CD14-positive monocyte (primary cell): ENCODE results near the gene FRAS1. TPM values are rescaled to one million over a fixed set of nuclear protein-coding genes. Genes with fewer than 3 reads are reported as not detected.

ENCODE experiments used
- DNase-seq, 3 donors: peaks; one replicate each; pipeline ENCODE4 v3.0.0-alpha.2; 2011 to 2022
- H2AFZ ChIP-seq: 2 replicates; pipeline ENCODE4 v1.6.0; 2012; ENCODE audit warnings: mild to moderate bottlenecking, low read depth, low read length, inconsistent platforms; ENCODE audit not compliant: insufficient read depth, poor library complexity, severe bottlenecking
- H3K27ac ChIP-seq, 2 donors: 1 replicate in 1 of 2; 2 replicates in 1 of 2; pipeline ENCODE4 v1.5.1; 2012 to 2013; ENCODE audit warnings: low read length in 2 of 2, control low read depth in 1 of 2, inconsistent platforms in 1 of 2, low read depth in 1 of 2, mild to moderate bottlenecking in 1 of 2
- H3K27me3 ChIP-seq, 2 donors: one replicate each; pipeline versions ENCODE4 v1.6.0 to v1.6.1; 2011 to 2013; ENCODE audit warnings: low read length in 2 of 2; ENCODE audit not compliant: control insufficient read depth in 2 of 2, insufficient read depth in 2 of 2
- H3K36me3 ChIP-seq, 2 donors: replicated peaks in 1 of 2; 1 replicate in 1 of 2; 2 replicates in 1 of 2; pipeline versions ENCODE4 v1.5.1 to v1.6.1; 2012 to 2013; ENCODE audit warnings: low read length in 2 of 2, control low read depth in 1 of 2, inconsistent platforms in 1 of 2, mild to moderate bottlenecking in 1 of 2; ENCODE audit not compliant: insufficient read depth in 2 of 2, control insufficient read depth in 1 of 2
- H3K4me1 ChIP-seq, 2 donors: 1 replicate in 1 of 2; 2 replicates in 1 of 2; pipeline versions ENCODE4 v1.5.1 to v1.6.1; 2012 to 2013; ENCODE audit warnings: low read length in 2 of 2, control low read depth in 1 of 2, inconsistent platforms in 1 of 2, mild to moderate bottlenecking in 1 of 2, moderate library complexity in 1 of 2; ENCODE audit not compliant: insufficient read depth in 2 of 2, control insufficient read depth in 1 of 2
- H3K4me2 ChIP-seq: replicated peaks from 2 replicates; pipeline ENCODE3; 2012; ENCODE audit warnings: low read length, moderate library complexity, mild to moderate bottlenecking; ENCODE audit not compliant: poor library complexity, severe bottlenecking; ENCODE audit errors: extremely low read depth
- H3K4me3 ChIP-seq, 3 experiments: fragments of 200-600 bp in 1 of 3; sonication (generic) in 1 of 3; replicated peaks in 1 of 3; 1 replicate in 2 of 3; 2 replicates in 1 of 3; pipeline ENCODE4 v1.5.1; 2011 to 2013; ENCODE audit warnings: low read length in 3 of 3, mild to moderate bottlenecking in 3 of 3, control low read depth in 2 of 3, low read depth in 2 of 3, inconsistent platforms in 1 of 3, moderate library complexity in 1 of 3
- H3K79me2 ChIP-seq: 2 replicates; pipeline ENCODE4 v1.6.0; 2012; ENCODE audit warnings: mild to moderate bottlenecking, control low read depth, inconsistent platforms, low read length, moderate library complexity; ENCODE audit not compliant: insufficient read depth
- H3K9ac ChIP-seq: 2 replicates; pipeline ENCODE4 v1.6.0; 2017; ENCODE audit warnings: low read length, mild to moderate bottlenecking; ENCODE audit not compliant: insufficient read depth, poor library complexity, severe bottlenecking
- H3K9me3 ChIP-seq, 2 donors: replicated peaks in 1 of 2; 1 replicate in 1 of 2; 2 replicates in 1 of 2; pipeline versions ENCODE4 v1.5.1 to v1.6.1; 2012 to 2013; ENCODE audit warnings: low read length in 2 of 2, control low read depth in 1 of 2; ENCODE audit not compliant: control insufficient read depth in 1 of 2, insufficient read depth in 1 of 2
- H4K20me1 ChIP-seq: 2 replicates; pipeline ENCODE4 v1.6.0; 2012; ENCODE audit warnings: mild to moderate bottlenecking, low read length, control low read depth, moderate library complexity; ENCODE audit not compliant: insufficient read depth
- H3K27ac Mint-ChIP-seq, 7 donors: one replicate each; pipeline ENCODE4 v1.8.0; 2020; ENCODE audit warnings: mild to moderate bottlenecking in 7 of 7, mixed read lengths in 7 of 7, moderate library complexity in 6 of 7, inconsistent platforms in 2 of 7
- H3K27me3 Mint-ChIP-seq, 3 donors: one replicate each; pipeline ENCODE4 v1.8.0; 2021 to 2022; ENCODE audit warnings: low read depth in 3 of 3, mild to moderate bottlenecking in 3 of 3, mixed read lengths in 3 of 3, moderate library complexity in 3 of 3, inconsistent platforms in 1 of 3
- H3K36me3 Mint-ChIP-seq, 2 donors: one replicate each; pipeline ENCODE4 v1.8.0; 2020; ENCODE audit warnings: mixed read lengths in 2 of 2, inconsistent platforms in 1 of 2, mild to moderate bottlenecking in 1 of 2
- H3K4me1 Mint-ChIP-seq: one replicate; pipeline ENCODE4 v1.8.0; 2020; ENCODE audit warnings: mild to moderate bottlenecking, mixed read lengths
- H3K4me3 Mint-ChIP-seq, 2 donors: one replicate each; pipeline ENCODE4 v1.8.0; 2020; ENCODE audit warnings: mild to moderate bottlenecking in 2 of 2, mixed read lengths in 2 of 2, moderate library complexity in 1 of 2
- H3K9me3 Mint-ChIP-seq, 7 donors: one replicate each; pipeline ENCODE4 v1.8.0; 2020 to 2022; ENCODE audit warnings: mixed read lengths in 7 of 7, mild to moderate bottlenecking in 6 of 7, moderate library complexity in 6 of 7, inconsistent platforms in 2 of 7
- WGBS: methylation state at CpG from one replicate; pipeline ENCODE4 v1.1.5; 2013; ENCODE audit warnings: missing lambda C conversion rate; ENCODE audit not compliant: insufficient coverage; 5-methylcytosine and 5-hydroxymethylcytosine counted together
- intact Hi-C, 2 donors: fragments of 100-400 bp; cut with micrococcal nuclease; formaldehyde crosslinking; loops; one replicate each; pipeline versions ENCODE4 v1.15.0 to v1.15.1; 2023
- polyA plus RNA-seq, 3 donors: library from polyadenylated mRNA; depleted of rRNA in 1 of 3; unstranded in 2 of 3; stranded (reverse) in 1 of 3; fragments of 300-500 nt in 2 of 3; fragments of >200 nt in 1 of 3; fragmentation: Illumina TruSeq in 2 of 3; gene quantifications; 1 replicate in 2 of 3; 2 replicates in 1 of 3; pipeline ENCODE4 v1.2.3, GENCODE V29; 2012 to 2021
- TF ChIP-seq, protein P1 (sequence below): fragments of 200-600 bp; IDR thresholded peaks from one replicate; pipeline ENCODE4 v1.8.0; 2022; ENCODE audit warnings: antibody characterized with exemption, mild to moderate bottlenecking

FRAS1 gene
- polyA plus RNA-seq, 3 donors, result not detected

DNA sequence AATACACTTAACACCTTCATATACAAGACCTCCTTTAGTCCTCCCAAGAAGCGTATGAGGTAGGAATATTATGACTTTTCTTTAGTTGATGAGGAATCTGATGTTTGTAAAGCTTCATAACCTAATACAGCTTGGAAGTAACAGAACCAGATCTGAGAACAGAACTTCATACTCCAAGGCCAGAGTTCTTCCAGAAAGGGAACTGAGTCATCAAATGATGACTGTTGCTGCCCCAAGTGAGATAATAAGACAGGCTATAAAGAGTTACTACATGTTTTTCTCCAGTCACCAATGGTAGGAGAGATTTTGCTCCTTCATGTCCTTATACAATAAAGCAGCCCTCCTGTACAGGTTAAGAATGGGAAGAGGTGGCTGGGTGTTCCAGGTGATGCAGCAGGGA, 420.2 kb downstream of the FRAS1 start:
- H3K4me3 Mint-ChIP-seq, result no peak overlapping the region
- H3K36me3 Mint-ChIP-seq, result no peaks in the 10 kb centered on the region
- DNase-seq, result no peak
- Histone ChIP-seq H3K79me2 (no peaks in the 10 kb centered on the region), H3K9ac (no peak overlapping the region), H2AFZ (no peak overlapping the region), H3K4me1 (no peaks in the 10 kb centered on the region), H3K36me3 (no peaks in the 10 kb centered on the region), H3K27ac (no peak overlapping the region), H3K9me3 (no peaks in the 10 kb centered on the region), H3K4me3 (no peak overlapping the region), H3K4me2 (no peak overlapping the region), H4K20me1 (no peaks in the 10 kb centered on the region), H3K27me3 (no peaks in the 10 kb centered on the region)
- peaks cover 0 to 3% (median 0%) of the 10 kb centered on the region in 7 donors for H3K9me3 Mint-ChIP-seq
- intact Hi-C loops, result no loop called here
- WGBS, result no CpG with 5 or more reads among the region's 1 CpG
- H3K27ac Mint-ChIP-seq, result no peak overlapping the region
- no peaks in the 10 kb centered on the region for H3K4me1 Mint-ChIP-seq
- peaks cover 0 to 2% (median 2%) of the 10 kb centered on the region in 3 donors for H3K27me3 Mint-ChIP-seq
- TF ChIP-seq, protein P1, sequence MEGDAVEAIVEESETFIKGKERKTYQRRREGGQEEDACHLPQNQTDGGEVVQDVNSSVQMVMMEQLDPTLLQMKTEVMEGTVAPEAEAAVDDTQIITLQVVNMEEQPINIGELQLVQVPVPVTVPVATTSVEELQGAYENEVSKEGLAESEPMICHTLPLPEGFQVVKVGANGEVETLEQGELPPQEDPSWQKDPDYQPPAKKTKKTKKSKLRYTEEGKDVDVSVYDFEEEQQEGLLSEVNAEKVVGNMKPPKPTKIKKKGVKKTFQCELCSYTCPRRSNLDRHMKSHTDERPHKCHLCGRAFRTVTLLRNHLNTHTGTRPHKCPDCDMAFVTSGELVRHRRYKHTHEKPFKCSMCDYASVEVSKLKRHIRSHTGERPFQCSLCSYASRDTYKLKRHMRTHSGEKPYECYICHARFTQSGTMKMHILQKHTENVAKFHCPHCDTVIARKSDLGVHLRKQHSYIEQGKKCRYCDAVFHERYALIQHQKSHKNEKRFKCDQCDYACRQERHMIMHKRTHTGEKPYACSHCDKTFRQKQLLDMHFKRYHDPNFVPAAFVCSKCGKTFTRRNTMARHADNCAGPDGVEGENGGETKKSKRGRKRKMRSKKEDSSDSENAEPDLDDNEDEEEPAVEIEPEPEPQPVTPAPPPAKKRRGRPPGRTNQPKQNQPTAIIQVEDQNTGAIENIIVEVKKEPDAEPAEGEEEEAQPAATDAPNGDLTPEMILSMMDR, result no peak

GRCh38 chr4:78478523-78478922, 421.4 kb downstream of the FRAS1 start:
- Histone ChIP-seq H3K9me3 (no peaks in the 10 kb centered on the region), H3K79me2 (no peaks in the 10 kb centered on the region), H4K20me1 (no peaks in the 10 kb centered on the region), H3K27ac (no peak overlapping the region), H3K4me1 (no peaks in the 10 kb centered on the region), H3K36me3 (no peaks in the 10 kb centered on the region), H3K4me3 (no peak overlapping the region), H3K27me3 (no peaks in the 10 kb centered on the region), H3K4me2 (no peak overlapping the region), H3K9ac (no peak overlapping the region), H2AFZ (no peak overlapping the region)
- peaks cover 0 to 4% (median 2%) of the 10 kb centered on the region in 3 donors for H3K27me3 Mint-ChIP-seq
- TF ChIP-seq, protein P1, result no peak
- DNase-seq, result no peak
- peaks cover 0 to 3% (median 0%) of the 10 kb centered on the region in 7 donors for H3K9me3 Mint-ChIP-seq
- no peak overlapping the region for H3K27ac Mint-ChIP-seq
- no peak overlapping the region for H3K4me3 Mint-ChIP-seq
- no peaks in the 10 kb centered on the region for H3K4me1 Mint-ChIP-seq
- no peaks in the 10 kb centered on the region for H3K36me3 Mint-ChIP-seq
- intact Hi-C loops, result no loop called here
